ENCODE results near the gene ZNF385D. TPM values are rescaled to one million over a fixed set of nuclear protein-coding genes. Genes with fewer than 3 reads are reported as not detected.

Gene ZNF385D
- total RNA-seq, 1 donor: 1.7 TPM

DNA sequence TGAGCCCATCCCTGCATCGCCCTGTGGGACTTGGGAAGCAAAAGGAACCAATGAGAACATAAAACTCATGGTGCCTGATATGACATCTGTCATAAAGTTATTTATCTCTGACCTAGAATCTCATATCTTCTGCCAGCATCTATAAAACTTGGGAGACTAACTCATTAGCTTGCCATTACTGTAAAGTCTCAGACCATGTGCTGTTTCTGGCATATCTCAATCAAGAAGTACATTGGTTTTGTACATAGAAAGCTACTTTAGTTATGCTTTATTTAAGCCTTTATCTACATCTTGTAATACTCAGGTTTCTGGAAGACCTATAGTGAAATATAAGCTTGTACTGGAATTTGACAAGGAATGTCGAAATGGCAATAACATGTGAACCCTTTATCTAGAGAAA is 112.5 kb downstream of the ZNF385D start:
- TF ChIP-seq, protein P1, sequence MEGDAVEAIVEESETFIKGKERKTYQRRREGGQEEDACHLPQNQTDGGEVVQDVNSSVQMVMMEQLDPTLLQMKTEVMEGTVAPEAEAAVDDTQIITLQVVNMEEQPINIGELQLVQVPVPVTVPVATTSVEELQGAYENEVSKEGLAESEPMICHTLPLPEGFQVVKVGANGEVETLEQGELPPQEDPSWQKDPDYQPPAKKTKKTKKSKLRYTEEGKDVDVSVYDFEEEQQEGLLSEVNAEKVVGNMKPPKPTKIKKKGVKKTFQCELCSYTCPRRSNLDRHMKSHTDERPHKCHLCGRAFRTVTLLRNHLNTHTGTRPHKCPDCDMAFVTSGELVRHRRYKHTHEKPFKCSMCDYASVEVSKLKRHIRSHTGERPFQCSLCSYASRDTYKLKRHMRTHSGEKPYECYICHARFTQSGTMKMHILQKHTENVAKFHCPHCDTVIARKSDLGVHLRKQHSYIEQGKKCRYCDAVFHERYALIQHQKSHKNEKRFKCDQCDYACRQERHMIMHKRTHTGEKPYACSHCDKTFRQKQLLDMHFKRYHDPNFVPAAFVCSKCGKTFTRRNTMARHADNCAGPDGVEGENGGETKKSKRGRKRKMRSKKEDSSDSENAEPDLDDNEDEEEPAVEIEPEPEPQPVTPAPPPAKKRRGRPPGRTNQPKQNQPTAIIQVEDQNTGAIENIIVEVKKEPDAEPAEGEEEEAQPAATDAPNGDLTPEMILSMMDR (IDR thresholded peaks at IDR 0.05; ENCODE audit: insufficient read depth, low read depth, low read length): no peak
- no peak for DNase-seq (ENCODE audit: low read depth)
- no peak overlapping the region for H3K4me3 ChIP-seq (ENCODE audit: low read depth, low read length)

DNA sequence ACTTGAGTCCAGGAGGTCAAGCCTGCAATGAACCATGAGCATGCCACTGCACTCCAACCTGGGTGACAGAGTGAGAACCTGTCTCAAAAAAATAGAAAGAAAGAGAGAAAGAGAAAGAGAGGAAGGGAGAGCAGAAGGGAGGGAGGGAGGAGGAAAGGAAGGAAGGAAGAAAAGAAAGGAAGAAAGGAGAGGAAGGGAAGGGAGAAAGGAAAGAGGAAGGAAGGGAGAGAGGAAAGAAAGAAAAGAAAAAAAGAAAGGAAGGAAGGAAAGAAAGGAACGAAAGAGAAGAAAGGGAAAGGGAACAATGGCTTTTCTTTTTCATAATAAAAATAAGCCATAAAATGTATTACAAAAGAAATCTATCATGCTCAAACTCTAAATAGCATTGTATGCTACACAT is 116.9 kb downstream of the ZNF385D start:
- DNase-seq (ENCODE audit: low read depth): no peak
- TF ChIP-seq, protein P1 (IDR thresholded peaks at IDR 0.05; ENCODE audit: insufficient read depth, low read depth, low read length): no peak
- H3K4me3 ChIP-seq (ENCODE audit: low read depth, low read length): no peak overlapping the region

DNA sequence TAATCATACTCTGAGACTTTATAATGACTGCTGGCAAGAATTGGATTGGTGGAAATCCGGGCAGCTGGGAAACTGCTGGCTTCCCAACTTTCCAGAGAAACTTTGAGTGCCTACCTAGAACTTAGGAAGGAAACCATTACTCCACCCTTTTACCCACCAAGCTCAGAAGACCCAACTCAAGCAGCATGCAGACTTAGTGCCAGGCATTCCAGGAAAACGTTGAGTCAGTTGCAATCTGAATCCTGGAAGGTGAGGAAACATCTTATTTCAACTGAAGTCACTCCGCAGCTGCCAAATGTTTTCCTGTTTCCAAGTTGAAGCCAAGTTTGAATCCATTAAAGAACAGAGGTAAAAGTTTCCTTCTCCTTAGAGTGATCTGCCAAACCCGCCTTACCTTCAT is 126.5 kb downstream of the ZNF385D start:
- H3K4me3 ChIP-seq (ENCODE audit: low read depth, low read length): no peak overlapping the region
- no peak for DNase-seq (ENCODE audit: low read depth)
- TF ChIP-seq, protein P1 (IDR thresholded peaks at IDR 0.05; ENCODE audit: insufficient read depth, low read depth, low read length): no peak

DNA sequence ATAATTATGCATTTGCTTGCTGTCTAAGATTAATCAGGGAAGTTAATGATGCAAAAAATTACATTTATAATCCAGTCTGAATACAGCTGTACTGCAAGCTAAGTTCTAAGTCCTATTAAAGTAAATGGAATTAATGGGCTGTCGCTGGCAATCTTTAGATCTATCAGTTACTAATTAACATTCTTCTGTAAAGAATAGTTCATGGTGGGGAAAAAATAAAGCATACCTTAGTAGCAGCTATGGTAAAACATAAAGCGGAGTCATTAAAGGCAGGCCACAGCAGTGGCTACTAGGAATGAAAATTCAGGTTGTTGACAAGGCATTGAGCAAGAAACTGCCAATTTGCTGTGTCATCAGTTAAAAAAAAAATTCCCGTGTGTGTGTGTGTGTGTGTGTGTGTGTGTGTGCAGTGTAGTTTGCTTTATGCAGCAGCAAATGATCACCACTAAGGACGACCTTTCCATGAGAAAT is 129.8 kb downstream of the ZNF385D start:
- TF ChIP-seq, protein P1 (IDR thresholded peaks at IDR 0.05; ENCODE audit: insufficient read depth, low read depth, low read length): no peak
- peak; percentile 51 for DNase-seq (ENCODE audit: low read depth)
- H3K4me3 ChIP-seq (ENCODE audit: low read depth, low read length): no peak overlapping the region

DNA sequence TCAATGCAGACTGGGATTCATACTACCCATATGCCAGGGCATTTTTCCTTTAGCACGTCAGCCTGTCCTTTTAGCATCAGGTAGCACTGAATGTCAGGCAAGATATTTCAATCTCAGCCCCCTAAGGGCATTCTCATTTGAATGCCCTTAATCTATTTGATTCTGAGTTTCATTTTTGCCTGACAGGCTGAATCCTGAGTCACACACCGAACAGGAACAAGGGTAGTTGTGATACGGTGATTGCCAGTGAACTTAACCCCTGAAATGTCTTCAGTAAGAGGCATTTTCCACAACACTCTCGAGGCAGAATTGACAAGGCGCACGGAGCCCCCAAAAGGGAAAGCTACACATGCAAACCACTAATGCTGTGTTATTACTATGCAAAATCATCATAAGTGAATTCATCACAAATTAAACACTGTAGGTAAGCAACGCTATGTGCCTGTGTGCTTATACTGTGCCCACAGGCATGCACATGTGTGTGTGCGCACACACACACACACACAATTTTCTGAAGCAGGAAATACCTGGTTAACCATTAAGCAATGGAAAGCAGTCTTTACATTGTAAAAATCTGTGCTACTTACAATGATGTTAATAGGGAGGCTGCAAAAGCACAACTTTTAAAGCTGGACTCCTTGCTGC is 130.4 kb downstream of the ZNF385D start:
- TF ChIP-seq, protein P1 (IDR thresholded peaks at IDR 0.05; ENCODE audit: insufficient read depth, low read depth, low read length): no peak
- DNase-seq (ENCODE audit: low read depth): no peak
- H3K4me3 ChIP-seq (ENCODE audit: low read depth, low read length): no peak overlapping the region

DNA sequence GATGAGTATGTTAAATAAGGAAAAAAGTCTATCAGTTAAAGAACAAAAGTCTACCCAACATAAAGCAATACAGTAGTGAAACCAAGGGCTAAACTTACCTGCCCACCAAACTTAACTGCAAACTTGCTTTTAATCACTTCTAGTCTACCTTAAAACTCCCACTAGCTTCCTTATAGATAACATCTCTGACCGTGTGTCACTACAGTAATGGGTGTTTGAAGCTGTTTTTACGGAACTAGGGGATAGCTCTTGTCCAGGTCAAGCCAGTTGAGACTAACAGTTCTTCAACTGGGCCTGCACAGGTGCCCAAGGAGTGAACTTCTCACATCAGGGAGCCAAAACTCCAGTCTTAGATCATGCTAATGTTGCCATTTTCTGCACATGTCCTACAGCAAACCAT is 132.3 kb downstream of the ZNF385D start:
- H3K4me3 ChIP-seq (ENCODE audit: low read depth, low read length): no peak overlapping the region
- TF ChIP-seq, protein P1 (IDR thresholded peaks at IDR 0.05; ENCODE audit: insufficient read depth, low read depth, low read length): no peak
- DNase-seq (ENCODE audit: low read depth): no peak

All from fibroblast of villous mesenchyme (primary cell).